ENCODE results near the gene PLCXD1. TPM values are rescaled to one million over a fixed set of nuclear protein-coding genes. Genes with fewer than 3 reads are reported as not detected.
"Not testable (repeated sequence)": the region's sequence is repeated elsewhere in the genome, so short reads cannot be mapped to it uniquely, and the experiment has no call there.

PLCXD1 gene
- total RNA-seq, 1 donor from 2014 or later: 14.0 TPM

- Histone ChIP-seq H3K9me3 (no peaks in the 10 kb centered on the region), H3K4me1 (no peaks in the 10 kb centered on the region), H3K4me3 (no peak overlapping the region), H3K36me3 (peaks cover 0 to 50% of the 10 kb centered on the region in 2 donors), H3K27me3 (no peaks in the 10 kb centered on the region), H3K27ac (no peak overlapping the region)
- intact Hi-C loops (cut with DNase I): no loop called here
- TF ChIP-seq POLR2A (IDR thresholded peaks at IDR 0.05) (no peak), CTCF (IDR thresholded peaks at IDR 0.05) (no peak), POLR2AphosphoS5 (IDR thresholded peaks at IDR 0.05; ENCODE audit: insufficient read depth in 1 of 2, low read depth in 1 of 2) (no peak)
- no peak for DNase-seq (ENCODE audit: extremely low spot score in 2 of 2)
These were observed 12.0 kb downstream of the PLCXD1 start for GRCh38 chrX:292900-293897.

DNA sequence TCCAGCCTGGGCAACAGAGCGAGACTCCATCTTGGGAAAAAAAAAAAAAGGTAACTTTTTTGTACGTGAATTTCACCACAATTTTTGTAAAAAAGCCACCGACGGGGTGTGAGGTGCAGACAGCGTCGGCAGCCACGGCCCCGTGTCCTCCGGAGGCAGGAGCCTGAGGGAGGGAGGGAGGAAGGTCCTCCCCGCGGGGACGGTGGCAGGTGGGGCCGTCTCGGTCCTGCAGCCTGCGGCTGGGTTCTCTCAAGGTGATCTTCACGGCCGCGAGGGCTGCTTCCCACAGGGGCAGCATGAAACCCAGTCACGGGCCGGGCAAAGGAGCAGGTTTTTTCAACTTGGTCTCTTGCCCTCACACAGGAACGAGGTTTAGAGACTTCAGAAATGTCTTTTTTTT lies 14.0 kb downstream of the PLCXD1 start:
- DNase-seq (ENCODE audit: extremely low spot score in 2 of 2): no peak
- Histone ChIP-seq H3K4me1 (no peaks in the 10 kb centered on the region), H3K36me3 (peaks cover 0 to 47% of the 10 kb centered on the region in 2 donors), H3K4me3 (no peak overlapping the region), H3K27ac (no peak overlapping the region), H3K9me3 (no peaks in the 10 kb centered on the region), H3K27me3 (no peaks in the 10 kb centered on the region)
- TF ChIP-seq POLR2A (IDR thresholded peaks at IDR 0.05): no peak
- TF ChIP-seq POLR2AphosphoS5 (IDR thresholded peaks at IDR 0.05; ENCODE audit: insufficient read depth in 1 of 2, low read depth in 1 of 2): no peak
- no peak for TF ChIP-seq CTCF (IDR thresholded peaks at IDR 0.05)
- intact Hi-C loops (cut with DNase I): no loop called here

DNA sequence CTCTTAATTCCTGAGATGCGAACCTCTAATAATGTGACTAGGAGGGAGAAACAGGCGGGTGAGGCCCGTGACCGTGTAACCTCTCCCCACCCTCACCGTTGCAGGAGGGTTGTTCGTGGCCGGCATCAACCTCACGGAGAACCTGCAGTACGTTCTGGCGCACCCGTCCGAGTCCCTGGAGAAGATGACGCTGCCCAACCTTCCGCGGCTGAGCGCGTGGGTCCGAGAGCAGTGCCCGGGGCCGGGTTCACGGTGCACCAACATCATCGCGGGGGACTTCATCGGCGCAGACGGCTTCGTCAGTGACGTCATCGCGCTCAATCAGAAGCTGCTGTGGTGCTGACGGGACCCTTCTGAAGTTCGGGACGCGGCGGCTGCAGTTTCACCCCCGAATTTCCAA lies 17.8 kb downstream of the PLCXD1 start:
- no peaks in the 10 kb centered on the region for H3K9me3 ChIP-seq
- H3K4me3 ChIP-seq: no peak overlapping the region
- H3K36me3 ChIP-seq: peaks cover 0 to 41% of the 10 kb centered on the region in 2 donors
- no peak for DNase-seq (ENCODE audit: extremely low spot score in 2 of 2)
- no peaks in the 10 kb centered on the region for H3K4me1 ChIP-seq
- intact Hi-C loops (cut with DNase I): no loop called here
- no peak overlapping the region for H3K27ac ChIP-seq
- TF ChIP-seq POLR2A (IDR thresholded peaks at IDR 0.05): no peak
- TF ChIP-seq POLR2AphosphoS5 (IDR thresholded peaks at IDR 0.05; ENCODE audit: insufficient read depth in 1 of 2, low read depth in 1 of 2): no peak
- no peak for TF ChIP-seq CTCF (IDR thresholded peaks at IDR 0.05)
- no peaks in the 10 kb centered on the region for H3K27me3 ChIP-seq

DNA sequence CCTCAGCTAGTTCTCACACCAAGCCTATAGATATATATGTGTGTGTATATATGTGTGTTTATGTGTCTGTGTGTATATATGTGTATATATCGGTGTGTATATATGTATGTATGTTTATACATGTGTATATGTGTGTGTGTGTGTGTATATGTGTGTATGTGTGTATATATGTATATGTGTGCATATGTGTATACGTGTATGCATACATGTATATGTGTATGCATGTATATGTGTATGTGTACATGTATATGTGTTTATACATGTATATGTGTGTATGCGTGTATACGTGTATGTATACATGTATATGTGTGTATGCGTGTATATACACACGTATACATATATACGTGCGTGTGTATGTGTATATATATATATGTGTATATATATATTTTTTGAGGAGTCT lies 19.2 kb downstream of the PLCXD1 start:
- Histone ChIP-seq H3K9me3 (no peaks in the 10 kb centered on the region), H3K4me1 (no peaks in the 10 kb centered on the region), H3K27me3 (no peaks in the 10 kb centered on the region), H3K36me3 (peaks cover 0 to 48% of the 10 kb centered on the region in 2 donors), H3K4me3 (no peak overlapping the region), H3K27ac (no peak overlapping the region)
- DNase-seq (ENCODE audit: extremely low spot score in 2 of 2): no peak
- intact Hi-C loops (cut with DNase I): no loop called here
- no peak for TF ChIP-seq POLR2A (IDR thresholded peaks at IDR 0.05)
- no peak for TF ChIP-seq CTCF (IDR thresholded peaks at IDR 0.05)
- TF ChIP-seq POLR2AphosphoS5 (IDR thresholded peaks at IDR 0.05; ENCODE audit: insufficient read depth in 1 of 2, low read depth in 1 of 2): no peak

DNA sequence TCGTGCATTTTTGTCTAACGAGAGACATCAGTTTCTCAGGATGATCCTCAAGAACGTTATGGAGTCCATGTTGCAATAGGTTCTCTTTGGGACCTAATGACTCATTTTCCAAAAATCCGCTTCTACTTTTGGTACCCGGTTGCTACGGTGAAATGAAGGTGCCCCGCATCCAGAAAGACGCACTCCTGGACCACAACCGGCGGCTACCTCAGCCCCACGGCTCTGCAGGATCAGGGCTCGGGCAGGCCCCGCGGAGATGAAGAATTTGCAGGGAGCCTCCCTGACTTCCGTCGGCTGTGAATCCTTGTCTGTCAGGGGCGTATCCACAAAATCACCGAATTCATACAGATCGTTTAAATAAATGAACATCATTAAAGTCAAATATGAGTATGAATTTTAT lies 21.8 kb downstream of the PLCXD1 start:
- Histone ChIP-seq H3K27ac (no peak overlapping the region), H3K27me3 (no peaks in the 10 kb centered on the region), H3K9me3 (no peaks in the 10 kb centered on the region), H3K4me3 (no peak overlapping the region), H3K36me3 (peaks cover 0 to 72% of the 10 kb centered on the region in 2 donors), H3K4me1 (no peaks in the 10 kb centered on the region)
- no peak for DNase-seq (ENCODE audit: extremely low spot score in 2 of 2)
- TF ChIP-seq CTCF (IDR thresholded peaks at IDR 0.05) (no peak), POLR2AphosphoS5 (IDR thresholded peaks at IDR 0.05; ENCODE audit: insufficient read depth in 1 of 2, low read depth in 1 of 2) (no peak), POLR2A (IDR thresholded peaks at IDR 0.05) (no peak)
- intact Hi-C loops (cut with DNase I): no loop called here

DNA sequence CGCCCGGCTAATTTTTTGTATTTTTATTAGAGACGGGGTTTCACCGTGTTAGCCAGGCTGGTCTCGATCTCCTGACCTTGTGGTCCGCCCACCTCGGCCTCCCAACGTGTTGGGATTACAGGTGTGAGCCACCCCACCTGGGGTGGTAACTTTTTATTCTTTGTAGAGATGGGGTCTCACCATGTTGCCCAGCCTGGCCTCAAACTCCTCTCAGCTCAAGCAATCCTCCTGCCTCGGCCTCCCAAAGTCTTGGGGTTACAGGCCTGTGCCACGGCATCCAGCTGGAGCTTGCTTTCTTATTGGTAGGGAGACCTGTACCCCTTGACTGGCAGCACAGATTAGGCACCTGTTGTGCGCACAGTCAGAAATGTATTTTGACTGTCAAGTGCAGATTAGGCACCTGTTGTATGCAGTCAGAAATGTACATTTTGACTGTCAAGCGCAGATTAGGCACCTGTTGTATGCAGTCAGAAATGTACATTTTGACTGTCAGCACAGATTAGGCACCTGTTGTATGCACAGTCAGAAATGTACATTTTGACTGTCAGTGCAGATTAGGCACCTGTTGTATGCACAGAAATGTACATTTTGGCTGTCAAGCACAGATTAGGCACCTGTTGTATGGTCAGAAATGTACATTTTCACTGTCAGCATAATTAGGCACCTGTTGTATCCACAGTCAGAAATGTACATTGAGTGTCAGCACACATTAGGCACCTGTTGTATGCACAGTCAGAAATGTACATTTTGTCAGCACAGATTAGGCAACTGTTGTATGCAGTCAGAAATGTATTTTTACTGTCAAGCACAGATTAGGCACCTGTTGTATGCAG lies 24.8 kb downstream of the PLCXD1 start:
- H3K27me3 ChIP-seq; intact Hi-C loops (cut with DNase I); DNase-seq (ENCODE audit: extremely low spot score in 2 of 2); H3K4me3 ChIP-seq; H3K27ac ChIP-seq; H3K9me3 ChIP-seq; H3K4me1 ChIP-seq: not testable (repeated sequence)
- H3K36me3 ChIP-seq: peaks cover 3 to 74% of the 10 kb centered on the region in 2 donors

Measured in vagina (tissue), 2 donors.